A549 (cell line): ENCODE measurements around the gene CLEC3A. TPM values are rescaled to one million over a fixed set of nuclear protein-coding genes. Genes with fewer than 3 reads are reported as not detected.

ENCODE experiments used
- ATAC-seq, 2 experiments: fragments of 200-7000 bp in 1 of 2; fragments of >200 bp in 1 of 2; cut with Nextera tagmentation in 1 of 2; cut with Tn5 transposase in 1 of 2; 3 replicates each; pipeline versions ENCODE4 v1.8.0 to v1.9.1; 2018 to 2020; ENCODE audit warnings: mild to moderate bottlenecking in 1 of 2, moderate library complexity in 1 of 2
- CTCF ChIA-PET: fragments of 300-600 bp; sonication (Branson Sonifier 250); formaldehyde crosslinking; extraction: SDS; loops from one replicate; lab custom pipeline; 2021; ENCODE audit warnings: antibody characterized with exemption, inconsistent platforms; lab: Yijun Ruan, JAX
- POLR2A ChIA-PET: fragments of 350-600 bp; formaldehyde crosslinking; extraction: SDS; loops from one replicate; lab custom pipeline; 2021; ENCODE audit warnings: antibody characterized with exemption, inconsistent platforms; lab: Yijun Ruan, JAX
- DNase-seq, 2 experiments: peaks; one replicate each; pipeline versions ENCODE4 v3.0.0 to v3.0.0-alpha.2; 2011 to 2016; ENCODE audit warnings: low read depth in 1 of 2, low spot score in 1 of 2
- FAIRE-seq: peaks from 2 replicates; lab custom pipeline; 2011; peaks lifted over from hg19 to GRCh38; lab: Jason Lieb, UNC
- H3K27ac ChIP-seq, 2 experiments: fragments of >200 bp; sonication (Bioruptor Twin); formaldehyde crosslinking; 3 replicates each; pipeline ENCODE4 v1.5.1; 2016 to 2017
- H3K4me1 ChIP-seq: fragments of >200 bp; sonication (Bioruptor Twin); formaldehyde crosslinking; 3 replicates; pipeline ENCODE4 v1.6.1; 2016
- H3K4me2 ChIP-seq: fragments of >200 bp; sonication (Bioruptor Twin); formaldehyde crosslinking; 3 replicates; pipeline ENCODE4 v1.6.1; 2016
- H3K4me3 ChIP-seq: fragments of >200 bp; sonication (Bioruptor Twin); formaldehyde crosslinking; 3 replicates; pipeline ENCODE4 v1.5.1; 2016
- H3K9me3 ChIP-seq: fragments of >200 bp; sonication (Bioruptor Twin); formaldehyde crosslinking; 3 replicates; pipeline ENCODE4 v1.6.1; 2016
- ATOH8 ChIP-seq: fragments of 250-450 bp; sonication (Bioruptor Pico); IDR thresholded peaks from 2 replicates; pipeline ENCODE4 v1.5.0; 2020; ENCODE audit warnings: low read depth, mild to moderate bottlenecking, moderate library complexity
- CEBPB ChIP-seq, 2 experiments: fragments of >200 bp in 1 of 2; sonication (Bioruptor Twin) in 1 of 2; formaldehyde crosslinking in 1 of 2; IDR thresholded peaks; 2 replicates each; pipeline ENCODE4 v1.6.1; 2012 to 2016
- CHD2 ChIP-seq: fragments of 150-350 bp; IDR thresholded peaks from 2 replicates; pipeline ENCODE4 v1.6.1; 2014; ENCODE audit warnings: low read length; ENCODE audit not compliant: partially characterized antibody
- CTCF ChIP-seq: fragments of >200 bp; sonication (Bioruptor Twin); formaldehyde crosslinking; IDR thresholded peaks from 3 replicates; pipeline ENCODE4 v1.5.1; 2016
- FOXS1 ChIP-seq: fragments of 250-450 bp; sonication (Bioruptor Pico); IDR thresholded peaks from 2 replicates; pipeline ENCODE4 v1.5.0; 2020; ENCODE audit warnings: mild to moderate bottlenecking, moderate library complexity
- HDAC2 ChIP-seq: fragments of 200-600 bp; sonication (generic); IDR thresholded peaks from 2 replicates; pipeline ENCODE4 v1.6.1; 2016
- HES2 ChIP-seq: fragments of >200 bp; sonication (Bioruptor Twin); formaldehyde crosslinking; IDR thresholded peaks from 2 replicates; pipeline ENCODE4 v1.6.1; 2016
- KDM5A ChIP-seq: fragments of 200-600 bp; sonication (generic); IDR thresholded peaks from 2 replicates; pipeline ENCODE4 v1.6.1; 2016; ENCODE audit warnings: antibody characterized with exemption, mild to moderate bottlenecking
- MAZ ChIP-seq: fragments of 150-350 bp; IDR thresholded peaks from 2 replicates; pipeline ENCODE4 v1.6.1; 2014; ENCODE audit warnings: antibody characterized with exemption, low read depth, low read length, borderline replicate concordance
- PHF8 ChIP-seq: fragments of 200-600 bp; sonication (generic); IDR thresholded peaks from 2 replicates; pipeline ENCODE4 v1.6.1; 2016; ENCODE audit warnings: low read depth, mild to moderate bottlenecking, antibody characterized with exemption, moderate library complexity, borderline replicate concordance
- POLR2A ChIP-seq: IDR thresholded peaks from 2 replicates; pipeline ENCODE4 v1.6.1; 2012; ENCODE audit warnings: mild to moderate bottlenecking, low read length
- RAD21 ChIP-seq, 2 experiments: fragments of >200 bp in 1 of 2; sonication (Bioruptor Twin) in 1 of 2; formaldehyde crosslinking in 1 of 2; IDR thresholded peaks in 1 of 2; conservative IDR thresholded peaks in 1 of 2; 2 replicates in 1 of 2; 3 replicates in 1 of 2; pipeline ENCODE4 v1.6.1; 2012 to 2018; ENCODE audit warnings: inconsistent platforms in 1 of 2
- RARB ChIP-seq: fragments of 250-450 bp; sonication (Bioruptor Pico); IDR thresholded peaks from 2 replicates; pipeline ENCODE4 v1.8.0; 2021; ENCODE audit warnings: mild to moderate bottlenecking, moderate library complexity
- RFX5 ChIP-seq: fragments of 450-650 bp; IDR thresholded peaks from 2 replicates; pipeline ENCODE4 v1.7.1; 2014; ENCODE audit warnings: antibody characterized with exemption, mild to moderate bottlenecking, moderate library complexity
- RNF2 ChIP-seq: fragments of 200-600 bp; sonication (generic); IDR thresholded peaks from 2 replicates; pipeline ENCODE4 v1.6.1; 2016; ENCODE audit warnings: low read depth, mild to moderate bottlenecking, antibody characterized with exemption, moderate library complexity, borderline replicate concordance
- SMC3 ChIP-seq: fragments of >200 bp; sonication (Bioruptor Twin); formaldehyde crosslinking; IDR thresholded peaks from 3 replicates; pipeline ENCODE4 v1.6.1; 2018; ENCODE audit warnings: inconsistent platforms
- TP53 ChIP-seq: fragments of 250-450 bp; sonication (Bioruptor Pico); IDR thresholded peaks from 2 replicates; pipeline ENCODE4 v1.5.0; 2021; ENCODE audit warnings: mild to moderate bottlenecking, moderate library complexity
- ZFP36 ChIP-seq: fragments of 450-650 bp; IDR thresholded peaks from 2 replicates; pipeline ENCODE4 v1.6.1; 2014; ENCODE audit warnings: borderline replicate concordance; ENCODE audit not compliant: partially characterized antibody
- ZNF302 ChIP-seq: fragments of 250-450 bp; sonication (Bioruptor Pico); IDR thresholded peaks from 2 replicates; pipeline ENCODE4 v1.9.0; 2021; ENCODE audit warnings: inconsistent platforms, mild to moderate bottlenecking, moderate library complexity
- ZSCAN20 ChIP-seq: fragments of 250-450 bp; sonication (Bioruptor Pico); IDR thresholded peaks from 2 replicates; pipeline ENCODE4 v1.8.0; 2022; ENCODE audit warnings: mild to moderate bottlenecking, moderate library complexity
- WGBS: methylation state at CpG from one replicate; pipeline ENCODE4 v1.1.6; 2017; ENCODE audit errors: missing lambda C conversion rate; 5-methylcytosine and 5-hydroxymethylcytosine counted together
- polyA plus RNA-seq, 4 experiments: library from polyadenylated mRNA; depleted of rRNA in 3 of 4; stranded (reverse); fragments of >200 nt; fragmentation: RNase III in 1 of 4; extraction: RNeasy Plus Mini Kit Qiagen cat#74134 plus additional on column Dnase treatment in 1 of 4; gene quantifications; 2 replicates in 3 of 4; 3 replicates in 1 of 4; pipeline ENCODE4 v1.2.3, GENCODE V29; 2011 to 2017
- TF ChIP-seq, protein P1 (sequence below): IDR thresholded peaks from 2 replicates; pipeline ENCODE4 v1.6.1; 2012; ENCODE audit warnings: low read depth, borderline replicate concordance
- TF ChIP-seq, protein P2 (sequence below): fragments of >200 bp; sonication (Bioruptor Twin); formaldehyde crosslinking; IDR thresholded peaks from 3 replicates; pipeline ENCODE4 v1.6.1; 2016

Gene CLEC3A
- polyA plus RNA-seq, 2 of the 4 experiments (the other 2 are of a cell fraction) = not detected

GRCh38 chr16:78065319-78065718 lies 43.0 kb downstream of the CLEC3A start:
- CTCF ChIA-PET = interaction anchor here (1.4 kb wide), 1 partner anchor 481 kb away, joined by 4 read pairs; no protein-coding TSS in a partner anchor
- Histone ChIP-seq H3K27ac (no peak overlapping the region), H3K4me2 (no peak overlapping the region), H3K4me3 (no peak overlapping the region), H3K4me1 (no peaks in the 10 kb centered on the region), H3K9me3 (no peaks in the 10 kb centered on the region)
- TF ChIP-seq CHD2 = no peak
- TF ChIP-seq HDAC2 = no peak
- TF ChIP-seq ZFP36 = no peak
- TF ChIP-seq CEBPB (IDR thresholded peaks at IDR 0.05) = no peak
- TF ChIP-seq ZSCAN20 (CRISPR knock-in tag) = no peak
- no peak for TF ChIP-seq FOXS1 (CRISPR knock-in tag)
- no peak for TF ChIP-seq RFX5
- TF ChIP-seq ZNF302 = no peak
- TF ChIP-seq KDM5A = no peak
- TF ChIP-seq CTCF = no peak
- POLR2A ChIA-PET = no interaction called here
- DNase-seq (no peak), ATAC-seq (no peak), FAIRE-seq (no peak)
- WGBS = 19% methylated on average over 4 of the region's 4 CpGs

DNA sequence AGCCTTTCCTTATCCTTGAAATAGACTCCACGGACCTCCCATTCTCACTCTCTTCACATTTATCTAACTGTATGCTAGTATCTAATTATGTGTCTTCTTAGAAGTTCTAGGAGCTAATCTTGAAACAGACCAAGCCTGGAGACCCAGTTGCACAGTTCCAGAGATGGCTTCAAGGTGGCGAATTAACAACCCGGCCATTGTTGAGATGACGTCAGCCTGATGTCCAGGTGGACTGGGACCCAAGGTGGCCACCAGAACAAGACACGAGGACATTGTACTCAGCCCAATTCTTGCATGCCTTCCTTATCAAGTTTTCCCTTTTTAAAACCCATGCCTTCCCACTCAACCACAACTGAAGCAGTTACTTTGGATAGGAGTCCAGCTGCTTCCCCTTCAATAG lies 47.6 kb downstream of the CLEC3A start:
- no peak for ATAC-seq
- 54% methylated on average over 5 of the region's 5 CpGs for WGBS

DNA sequence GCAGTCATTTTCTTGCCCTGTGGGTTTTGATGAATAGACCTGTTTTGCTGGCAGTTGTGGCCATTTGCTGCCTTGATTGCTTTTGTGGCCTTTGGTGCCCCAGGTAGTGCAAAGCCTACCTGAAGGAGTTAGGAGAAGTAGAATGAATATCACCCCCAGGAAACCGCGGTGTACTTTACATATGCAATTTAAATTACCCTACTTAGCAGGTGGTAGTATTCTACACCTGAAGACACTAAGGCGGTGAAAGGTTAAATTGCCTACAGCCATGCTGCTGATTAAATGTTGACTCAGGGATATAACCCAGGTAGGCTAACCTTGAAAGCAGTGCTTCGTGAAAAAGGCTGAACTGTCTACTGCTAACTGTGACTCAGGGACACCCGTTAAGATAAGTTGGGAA lies 49.9 kb downstream of the CLEC3A start:
- no peak overlapping the region for H3K4me3 ChIP-seq
- TF ChIP-seq, protein P1, sequence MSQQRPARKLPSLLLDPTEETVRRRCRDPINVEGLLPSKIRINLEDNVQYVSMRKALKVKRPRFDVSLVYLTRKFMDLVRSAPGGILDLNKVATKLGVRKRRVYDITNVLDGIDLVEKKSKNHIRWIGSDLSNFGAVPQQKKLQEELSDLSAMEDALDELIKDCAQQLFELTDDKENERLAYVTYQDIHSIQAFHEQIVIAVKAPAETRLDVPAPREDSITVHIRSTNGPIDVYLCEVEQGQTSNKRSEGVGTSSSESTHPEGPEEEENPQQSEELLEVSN = no peak
- TF ChIP-seq CEBPB (IDR thresholded peaks at IDR 0.05) (no peak), HES2 (no peak), RARB (CRISPR knock-in tag) (no peak), POLR2A (no peak), ZFP36 (no peak), CHD2 (no peak), RAD21 (conservative IDR thresholded peaks at IDR 0.05 in 1 of 2, IDR thresholded peaks at IDR 0.05 in 1 of 2) (no peak), PHF8 (no peak), ZSCAN20 (CRISPR knock-in tag) (no peak), RFX5 (no peak), RNF2 (no peak), TP53 (CRISPR knock-in tag) (no peak), FOXS1 (CRISPR knock-in tag) (no peak), ATOH8 (no peak), SMC3 (no peak), MAZ (no peak)
- TF ChIP-seq, protein P2, sequence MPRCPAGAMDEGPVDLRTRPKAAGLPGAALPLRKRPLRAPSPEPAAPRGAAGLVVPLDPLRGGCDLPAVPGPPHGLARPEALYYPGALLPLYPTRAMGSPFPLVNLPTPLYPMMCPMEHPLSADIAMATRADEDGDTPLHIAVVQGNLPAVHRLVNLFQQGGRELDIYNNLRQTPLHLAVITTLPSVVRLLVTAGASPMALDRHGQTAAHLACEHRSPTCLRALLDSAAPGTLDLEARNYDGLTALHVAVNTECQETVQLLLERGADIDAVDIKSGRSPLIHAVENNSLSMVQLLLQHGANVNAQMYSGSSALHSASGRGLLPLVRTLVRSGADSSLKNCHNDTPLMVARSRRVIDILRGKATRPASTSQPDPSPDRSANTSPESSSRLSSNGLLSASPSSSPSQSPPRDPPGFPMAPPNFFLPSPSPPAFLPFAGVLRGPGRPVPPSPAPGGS = no peak
- DNase-seq = no peak
- no peaks in the 10 kb centered on the region for H3K4me1 ChIP-seq
- ChIA-PET CTCF (no interaction called here), POLR2A (no interaction called here)
- ATAC-seq = no peak
- H3K27ac ChIP-seq = no peak overlapping the region
- H3K9me3 ChIP-seq = no peaks in the 10 kb centered on the region
- 48% methylated on average over 5 of the region's 5 CpGs for WGBS
- no peak for FAIRE-seq
- H3K4me2 ChIP-seq = no peak overlapping the region

More for the DNA sequence above, 47.6 kb downstream of the CLEC3A start:
- no peaks in the 10 kb centered on the region for H3K9me3 ChIP-seq
- H3K4me2 ChIP-seq = no peak overlapping the region
- no peak for TF ChIP-seq RARB (CRISPR knock-in tag)
- ChIA-PET CTCF (no interaction called here), POLR2A (no interaction called here)
- no peak for DNase-seq
- FAIRE-seq = no peak
- no peaks in the 10 kb centered on the region for H3K4me1 ChIP-seq
- H3K4me3 ChIP-seq = no peak overlapping the region
- no peak overlapping the region for H3K27ac ChIP-seq
